ENCODE measurements around the gene HTD2.

Gene HTD2

GRCh38 chr3:58346368-58346767, 40.0 kb downstream of the HTD2 start:
- POLR2A ChIA-PET (ENCODE audit: low non-redundant PET): no interaction called here

GRCh38 chr3:58347984-58348383, 41.7 kb downstream of the HTD2 start:
- DNase-seq (ENCODE audit: low spot score): no peak
- no peak overlapping the region for H3K27ac ChIP-seq
- TF ChIP-seq CTCF (conservative IDR thresholded peaks at IDR 0.05; ENCODE audit: low read depth): no peak
- POLR2A ChIA-PET (ENCODE audit: low non-redundant PET): no interaction called here
- CTCF ChIA-PET: no interaction called here

More at GRCh38 chr3:58346368-58346767, 40.0 kb downstream of the HTD2 start:
- CTCF ChIA-PET: no interaction called here
- DNase-seq (ENCODE audit: low spot score): no peak
- no peak for TF ChIP-seq CTCF (conservative IDR thresholded peaks at IDR 0.05; ENCODE audit: low read depth)
- no peak overlapping the region for H3K27ac ChIP-seq

GRCh38 chr3:58349792-58350626, 43.7 kb downstream of the HTD2 start:
- DNase-seq (ENCODE audit: low spot score): no peak
- CTCF ChIA-PET: interaction anchor here (0.8 kb wide), 1 partner anchor 29 kb away, joined by 3 read pairs; no protein-coding TSS in a partner anchor
- TF ChIP-seq CTCF (conservative IDR thresholded peaks at IDR 0.05; ENCODE audit: low read depth): no peak
- H3K27ac ChIP-seq: no peak overlapping the region
- POLR2A ChIA-PET (ENCODE audit: low non-redundant PET): no interaction called here

GRCh38 chr3:58350627-58351013, 44.3 kb downstream of the HTD2 start:
- no peak for TF ChIP-seq CTCF (conservative IDR thresholded peaks at IDR 0.05; ENCODE audit: low read depth)
- no peak overlapping the region for H3K27ac ChIP-seq
- ChIA-PET CTCF (interaction anchor here (0.5 to 0.8 kb wide), 2 partner anchors 30 to 173 kb away, joined by 3 read pairs; no protein-coding TSS in a partner anchor), POLR2A (ENCODE audit: low non-redundant PET) (no interaction called here)
- no peak for DNase-seq (ENCODE audit: low spot score)

GRCh38 chr3:58351920-58352319, 45.6 kb downstream of the HTD2 start:
- POLR2A ChIA-PET (ENCODE audit: low non-redundant PET): no interaction called here
- no peak for DNase-seq (ENCODE audit: low spot score)
- H3K27ac ChIP-seq: no peak overlapping the region
- CTCF ChIA-PET: interaction anchor here (0.6 kb wide), 1 partner anchor 38 kb away, joined by 3 read pairs; no protein-coding TSS in a partner anchor
- TF ChIP-seq CTCF (conservative IDR thresholded peaks at IDR 0.05; ENCODE audit: low read depth): no peak

- no peak for DNase-seq (ENCODE audit: low spot score)
- no peak for TF ChIP-seq CTCF (conservative IDR thresholded peaks at IDR 0.05; ENCODE audit: low read depth)
- POLR2A ChIA-PET (ENCODE audit: low non-redundant PET): no interaction called here
- H3K27ac ChIP-seq: no peak overlapping the region
- CTCF ChIA-PET: no interaction called here
Observed at GRCh38 chr3:58352626-58353025, 46.3 kb downstream of the HTD2 start.
